Esophagus (tissue), 2 donors: ENCODE data around the gene GABARAP. TPM values are rescaled to one million over a fixed set of nuclear protein-coding genes. Genes with fewer than 3 reads are reported as not detected.

Experiments used
- H3K27ac ChIP-seq, 2 donors: one replicate each; pipeline ENCODE4 v1.5.1; 2013; ENCODE audit warnings: low read depth in 2 of 2, mild to moderate bottlenecking in 2 of 2, inconsistent platforms in 1 of 2, low read length in 1 of 2, moderate library complexity in 1 of 2
- H3K27me3 ChIP-seq, 2 donors: one replicate each; pipeline ENCODE4 v1.6.1; 2013; ENCODE audit warnings: low read length in 2 of 2, control low read depth in 1 of 2, mild to moderate bottlenecking in 1 of 2; ENCODE audit not compliant: insufficient read depth in 2 of 2, control insufficient read depth in 1 of 2
- H3K36me3 ChIP-seq, 2 donors: one replicate each; pipeline ENCODE4 v1.6.1; 2013; ENCODE audit warnings: low read length in 1 of 2; ENCODE audit not compliant: control insufficient read depth in 2 of 2, insufficient read depth in 2 of 2
- H3K4me1 ChIP-seq, 2 donors: one replicate each; pipeline ENCODE4 v1.6.1; 2013; ENCODE audit warnings: low read length in 1 of 2; ENCODE audit not compliant: control insufficient read depth in 2 of 2, insufficient read depth in 2 of 2
- H3K4me3 ChIP-seq, 2 donors: one replicate each; pipeline ENCODE4 v1.5.1; 2013; ENCODE audit warnings: low read length in 2 of 2, mild to moderate bottlenecking in 2 of 2, low read depth in 1 of 2, moderate library complexity in 1 of 2
- H3K9me3 ChIP-seq, 2 donors: one replicate each; pipeline ENCODE4 v1.6.1; 2013; ENCODE audit warnings: mild to moderate bottlenecking in 2 of 2, low read depth in 1 of 2, low read length in 1 of 2, moderate library complexity in 1 of 2; ENCODE audit not compliant: control insufficient read depth in 2 of 2, insufficient read depth in 1 of 2
- WGBS, 2 donors: extraction: QIAGEN DNeasy Blood & Tissue Kit; methylation state at CpG; one replicate each; pipeline ENCODE4 v1.1.7; 2013; 5-methylcytosine and 5-hydroxymethylcytosine counted together
- polyA plus RNA-seq, 2 donors: library from polyadenylated mRNA; stranded (reverse); fragments of 200-250 nt; gene quantifications; one replicate each; pipeline ENCODE4 v1.2.3, GENCODE V29; 2013
- donor health status: healthy with polysubstance abuse.
- donor health status: Bipolar disorder and iron deficiency.

The GABARAP gene
- 100 to 1,000 TPM; 354 to 393 TPM for polyA plus RNA-seq

DNA sequence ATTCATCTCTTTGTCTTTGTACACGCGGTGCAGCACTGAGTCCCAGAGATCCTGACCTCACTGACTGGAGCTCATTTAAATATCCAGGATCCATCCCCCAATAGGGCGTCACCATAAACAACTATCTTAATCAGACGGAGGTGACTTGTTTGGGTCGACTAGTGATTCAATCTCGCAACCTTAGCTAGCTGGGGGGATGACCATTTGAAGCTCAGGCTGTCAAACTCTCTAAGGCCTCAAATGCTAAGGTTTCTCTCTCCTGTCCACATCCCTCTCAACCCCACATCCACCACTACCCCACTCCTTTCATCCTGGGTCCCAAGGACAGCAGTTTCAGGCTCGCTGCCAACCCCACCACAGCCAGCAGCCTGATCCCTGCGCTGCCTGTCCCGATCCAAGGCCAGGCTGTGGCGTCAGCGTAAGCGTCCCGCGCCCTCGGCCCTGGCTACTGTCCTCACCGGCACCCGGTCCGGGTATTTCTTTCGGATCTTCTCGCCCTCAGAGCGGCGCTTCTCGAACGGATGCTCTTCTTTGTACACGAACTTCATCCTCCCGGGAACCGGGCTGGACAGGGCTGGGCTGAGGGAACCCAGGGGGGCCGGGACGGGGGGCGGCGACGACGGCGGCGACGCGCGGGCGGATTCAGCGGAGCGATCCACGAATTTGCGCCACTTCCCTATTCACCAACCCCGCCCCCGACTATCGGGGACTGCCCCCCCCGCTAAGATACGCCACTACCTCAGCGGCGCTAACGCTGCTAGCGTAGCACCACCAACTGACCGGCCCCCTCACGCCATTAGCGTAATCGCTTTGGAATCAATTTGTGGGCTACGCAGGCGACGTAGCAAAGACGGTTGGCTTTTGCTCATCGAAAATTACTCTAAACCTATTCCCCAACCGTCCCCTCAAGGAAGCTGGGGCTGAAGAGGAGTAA lies at the start of gene GABARAP:
GABARAP (minus strand) TSS at position 667 of the 934 bp plus-strand sequence; CDS start at position 548, 119 bp downstream.
- 0% methylated on average over 62 of the region's 62 CpGs for WGBS, 2 donors
- peaks cover 4 to 5% of the 10 kb centered on the region in 2 donors for H3K36me3 ChIP-seq

DNA sequence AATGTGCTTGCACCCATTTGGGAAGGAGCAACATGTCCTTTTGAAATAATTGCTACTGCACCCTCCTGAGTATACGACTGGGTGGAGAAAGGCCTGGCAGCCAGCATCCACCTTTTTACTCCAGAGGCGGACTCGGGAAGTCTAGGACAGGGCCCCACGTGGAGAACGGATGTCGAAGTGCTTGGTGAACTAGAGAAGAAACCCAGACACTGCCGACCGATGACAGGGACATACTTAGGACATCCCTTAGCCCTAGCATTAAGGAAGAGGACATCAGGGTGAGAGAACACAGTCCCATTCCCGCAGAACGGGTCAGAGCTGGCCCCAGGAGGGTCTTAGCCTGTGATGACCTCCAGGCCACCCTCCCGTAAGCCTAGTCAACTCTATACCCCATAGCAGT lies 48.4 kb upstream of the GABARAP start:
- H3K4me3 ChIP-seq: no peak overlapping the region
- no peaks in the 10 kb centered on the region for H3K27me3 ChIP-seq
- no peaks in the 10 kb centered on the region for H3K9me3 ChIP-seq
- H3K4me1 ChIP-seq: peaks cover 12 to 16% of the 10 kb centered on the region in 2 donors
- H3K27ac ChIP-seq: no peak overlapping the region
- H3K36me3 ChIP-seq: no peaks in the 10 kb centered on the region
- WGBS, 2 donors: 80 to 83% methylated on average over 11 of the region's 11 CpGs

More for the DNA sequence above, at the start of gene GABARAP:
- peak within 1 kb of the TSS; percentile 98 to 100 for H3K27ac ChIP-seq
- no peaks in the 10 kb centered on the region for H3K27me3 ChIP-seq
- H3K4me1 ChIP-seq: peaks cover 0 to 7% of the 10 kb centered on the region in 2 donors
- no peaks in the 10 kb centered on the region for H3K9me3 ChIP-seq
- H3K4me3 ChIP-seq: peak within 1 kb of the TSS; percentile 92 to 94

DNA sequence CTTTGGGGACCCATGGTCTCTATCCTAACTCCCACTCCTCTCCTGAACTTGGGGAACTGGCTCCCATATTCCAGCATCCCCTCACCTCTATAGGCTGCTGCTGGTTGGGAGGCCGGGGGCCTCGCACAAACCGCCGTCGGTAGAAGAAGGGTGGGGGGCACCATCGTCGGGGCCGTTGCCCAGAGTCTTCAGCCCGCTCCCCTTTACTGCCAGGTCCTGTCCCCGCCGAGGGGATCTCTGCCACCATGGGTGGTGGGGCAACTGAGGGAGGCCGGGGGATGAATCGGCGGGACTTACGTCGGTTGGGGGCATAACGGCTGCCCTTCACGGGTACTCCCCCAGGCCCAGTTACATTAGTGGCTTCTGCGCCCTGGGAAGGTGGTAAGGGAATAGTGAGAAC lies 47.9 kb upstream of the GABARAP start:
- WGBS, 2 donors: 89 to 92% methylated on average over 18 to 19 of the region's 19 CpGs
- peaks cover 10 to 16% of the 10 kb centered on the region in 2 donors for H3K4me1 ChIP-seq
- no peaks in the 10 kb centered on the region for H3K27me3 ChIP-seq
- H3K9me3 ChIP-seq: no peaks in the 10 kb centered on the region
- no peaks in the 10 kb centered on the region for H3K36me3 ChIP-seq
- H3K4me3 ChIP-seq: no peak overlapping the region
- H3K27ac ChIP-seq: no peak overlapping the region

DNA sequence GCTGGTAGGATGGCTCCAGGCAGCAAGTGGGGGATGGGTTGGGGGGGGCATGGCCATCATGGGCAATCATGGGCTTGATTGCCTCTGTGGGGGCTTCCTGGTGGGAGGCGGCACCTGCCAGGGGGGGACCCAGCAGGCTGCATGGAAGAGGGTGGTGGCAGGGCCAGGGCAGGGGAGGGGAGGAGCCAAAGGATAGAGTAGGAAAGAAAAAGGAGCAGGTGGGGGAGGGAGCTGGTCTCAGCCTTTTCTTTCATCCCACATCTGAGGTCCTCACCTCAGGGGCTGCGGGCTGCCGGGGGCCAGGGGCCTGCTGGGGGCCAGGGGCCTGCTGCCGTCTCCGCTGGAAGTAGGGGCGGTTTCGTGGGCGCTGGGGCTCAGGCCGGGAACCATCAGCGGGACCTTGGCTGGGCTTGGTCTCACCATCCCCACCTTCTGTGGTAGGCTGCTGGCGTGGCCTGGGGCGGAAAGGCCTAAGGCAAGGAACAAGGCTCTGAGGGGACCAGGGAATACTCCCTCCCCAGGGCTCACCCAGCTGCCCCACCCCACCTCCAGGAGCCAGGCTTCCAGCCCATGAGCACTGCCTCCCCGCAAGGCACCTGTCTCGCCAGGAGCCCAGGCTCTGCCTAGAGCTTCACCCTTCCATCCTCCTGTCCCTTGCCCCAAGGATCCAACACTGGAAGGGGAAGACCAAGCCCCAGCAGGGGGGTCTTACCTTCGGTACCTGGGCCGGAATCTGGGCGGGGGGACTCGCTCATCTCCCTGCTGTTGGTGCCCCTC lies 47.2 kb upstream of the GABARAP start:
- Histone ChIP-seq H3K4me3 (no peak overlapping the region), H3K4me1 (peaks cover 10 to 11% of the 10 kb centered on the region in 2 donors), H3K27ac (no peak overlapping the region), H3K9me3 (no peaks in the 10 kb centered on the region), H3K36me3 (peaks cover 0 to 3% of the 10 kb centered on the region in 2 donors), H3K27me3 (no peaks in the 10 kb centered on the region)
- 84 to 90% methylated on average over 18 of the region's 18 CpGs for WGBS, 2 donors

DNA sequence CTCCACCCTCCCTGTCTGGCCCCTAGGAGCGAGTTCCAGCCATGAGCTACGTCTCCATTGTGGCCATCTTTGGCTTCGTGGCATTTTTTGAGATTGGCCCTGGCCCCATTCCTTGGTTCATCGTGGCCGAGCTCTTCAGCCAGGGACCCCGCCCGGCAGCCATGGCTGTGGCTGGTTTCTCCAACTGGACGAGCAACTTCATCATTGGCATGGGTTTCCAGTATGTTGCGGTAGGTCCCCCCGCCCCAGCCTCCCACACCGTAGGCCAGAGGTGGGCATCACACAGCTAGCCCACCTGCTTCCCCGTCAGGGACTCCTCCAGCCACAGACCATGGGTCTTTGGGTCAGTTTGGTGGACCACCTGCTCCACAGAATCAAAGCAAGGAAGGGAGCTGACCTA lies 43.4 kb upstream of the GABARAP start:
- H3K27me3 ChIP-seq: no peaks in the 10 kb centered on the region

DNA sequence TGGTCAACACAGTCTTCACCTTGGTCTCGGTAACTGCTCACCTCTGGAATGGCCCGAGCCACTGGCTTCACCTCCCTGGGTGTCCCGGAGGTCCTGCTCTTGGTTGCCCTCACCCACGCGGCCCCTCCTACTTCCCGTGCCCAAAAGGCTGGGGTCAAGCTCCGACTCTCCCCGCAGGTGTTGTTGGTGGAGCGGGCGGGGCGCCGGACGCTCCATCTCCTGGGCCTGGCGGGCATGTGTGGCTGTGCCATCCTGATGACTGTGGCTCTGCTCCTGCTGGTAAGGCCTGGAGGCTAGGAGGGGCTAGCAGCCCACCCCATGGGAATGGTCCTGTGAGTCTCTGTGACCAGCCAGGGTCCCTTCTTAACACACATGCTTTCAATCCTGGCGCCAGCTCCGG lies 42.7 kb upstream of the GABARAP start:
- H3K4me1 ChIP-seq: peaks cover 6 to 22% of the 10 kb centered on the region in 2 donors
- WGBS, 2 donors: 92 to 93% methylated on average over 16 of the region's 16 CpGs
- peaks cover 0 to 3% of the 10 kb centered on the region in 2 donors for H3K36me3 ChIP-seq
- no peaks in the 10 kb centered on the region for H3K27me3 ChIP-seq
- no peaks in the 10 kb centered on the region for H3K9me3 ChIP-seq
- H3K4me3 ChIP-seq: no peak overlapping the region
- H3K27ac ChIP-seq: peak overlapping the region in 1 of 2 donors; percentile 29

More for the DNA sequence above, 43.4 kb upstream of the GABARAP start:
- H3K4me1 ChIP-seq: peaks cover 6 to 16% of the 10 kb centered on the region in 2 donors
- H3K27ac ChIP-seq: peak overlapping the region in 1 of 2 donors; percentile 21
- no peaks in the 10 kb centered on the region for H3K9me3 ChIP-seq
- WGBS, 2 donors: 82 to 84% methylated on average over 12 of the region's 12 CpGs
- no peak overlapping the region for H3K4me3 ChIP-seq
- H3K36me3 ChIP-seq: peaks cover 0 to 3% of the 10 kb centered on the region in 2 donors

DNA sequence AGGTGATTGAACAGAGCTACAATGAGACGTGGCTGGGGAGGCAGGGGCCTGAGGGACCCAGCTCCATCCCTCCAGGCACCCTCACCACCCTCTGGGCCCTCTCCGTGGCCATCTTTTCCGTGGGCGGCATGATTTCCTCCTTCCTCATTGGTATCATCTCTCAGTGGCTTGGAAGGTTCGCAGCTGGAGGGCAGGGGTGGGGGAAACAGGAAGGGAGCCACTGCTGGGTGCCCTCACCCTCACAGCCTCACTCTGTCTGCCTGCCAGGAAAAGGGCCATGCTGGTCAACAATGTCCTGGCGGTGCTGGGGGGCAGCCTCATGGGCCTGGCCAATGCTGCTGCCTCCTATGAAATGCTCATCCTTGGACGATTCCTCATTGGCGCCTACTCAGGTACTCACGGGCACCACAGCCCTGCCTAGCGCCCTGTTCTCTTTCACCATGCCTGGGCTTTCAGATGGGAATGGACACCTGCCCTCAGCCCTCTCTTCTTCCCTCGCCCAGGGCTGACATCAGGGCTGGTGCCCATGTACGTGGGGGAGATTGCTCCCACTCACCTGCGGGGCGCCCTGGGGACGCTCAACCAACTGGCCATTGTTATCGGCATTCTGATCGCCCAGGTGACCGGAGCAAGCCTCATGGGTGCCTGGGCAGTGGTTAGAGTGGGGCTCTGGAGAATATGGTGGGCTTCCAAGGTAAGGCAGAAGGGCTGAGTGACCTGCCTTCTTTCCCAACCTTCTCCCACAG lies 41.4 kb upstream of the GABARAP start:
- peaks cover 6 to 24% of the 10 kb centered on the region in 2 donors for H3K4me1 ChIP-seq
- peaks cover 0 to 3% of the 10 kb centered on the region in 2 donors for H3K36me3 ChIP-seq
- 80 to 82% methylated on average over 18 of the region's 18 CpGs for WGBS, 2 donors
- H3K9me3 ChIP-seq: no peaks in the 10 kb centered on the region
- H3K4me3 ChIP-seq: no peak overlapping the region
- H3K27ac ChIP-seq: peak overlapping the region in 1 of 2 donors; percentile 60
- no peaks in the 10 kb centered on the region for H3K27me3 ChIP-seq

DNA sequence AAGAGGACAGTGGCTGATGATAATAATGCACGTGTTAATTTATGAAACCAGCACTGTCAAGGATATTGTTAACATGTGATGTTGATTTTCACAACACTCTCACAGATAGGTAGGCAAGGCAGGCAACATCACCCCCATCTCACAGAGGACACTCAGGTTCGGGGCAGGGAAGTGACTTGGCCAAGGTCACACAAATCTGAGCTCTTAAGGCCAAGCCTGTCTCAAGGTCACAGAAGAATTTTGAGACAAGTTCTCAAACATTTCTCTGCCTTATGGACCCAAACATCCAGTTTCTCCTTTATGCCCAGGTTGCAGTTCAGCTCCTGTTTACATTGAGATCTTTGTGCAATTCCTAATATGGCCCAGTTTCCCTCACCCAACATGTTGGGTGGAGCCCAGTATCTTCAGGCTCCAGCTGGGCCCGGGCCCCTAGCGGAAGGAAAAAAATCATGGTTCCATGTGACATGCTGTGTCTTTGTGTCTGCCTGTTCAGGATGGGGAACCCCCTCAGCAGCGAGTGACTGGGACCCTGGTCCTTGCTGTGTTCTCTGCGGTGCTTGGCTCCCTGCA lies 40.6 kb upstream of the GABARAP start:
- peaks cover 6 to 24% of the 10 kb centered on the region in 2 donors for H3K4me1 ChIP-seq
- no peaks in the 10 kb centered on the region for H3K9me3 ChIP-seq
- peaks cover 0 to 3% of the 10 kb centered on the region in 2 donors for H3K36me3 ChIP-seq
- peak overlapping the region in 1 of 2 donors; percentile 35 for H3K4me3 ChIP-seq
- H3K27ac ChIP-seq: peak overlapping the region; percentile 76 to 78
- WGBS, 2 donors: 46 to 47% methylated on average over 6 of the region's 6 CpGs
- H3K27me3 ChIP-seq: no peaks in the 10 kb centered on the region
